ENCODE results near the gene UMODL1.
"Not testable (repeated sequence)": the region's sequence is repeated elsewhere in the genome, so short reads cannot be mapped to it uniquely, and the experiment has no call there.

Gene UMODL1

DNA sequence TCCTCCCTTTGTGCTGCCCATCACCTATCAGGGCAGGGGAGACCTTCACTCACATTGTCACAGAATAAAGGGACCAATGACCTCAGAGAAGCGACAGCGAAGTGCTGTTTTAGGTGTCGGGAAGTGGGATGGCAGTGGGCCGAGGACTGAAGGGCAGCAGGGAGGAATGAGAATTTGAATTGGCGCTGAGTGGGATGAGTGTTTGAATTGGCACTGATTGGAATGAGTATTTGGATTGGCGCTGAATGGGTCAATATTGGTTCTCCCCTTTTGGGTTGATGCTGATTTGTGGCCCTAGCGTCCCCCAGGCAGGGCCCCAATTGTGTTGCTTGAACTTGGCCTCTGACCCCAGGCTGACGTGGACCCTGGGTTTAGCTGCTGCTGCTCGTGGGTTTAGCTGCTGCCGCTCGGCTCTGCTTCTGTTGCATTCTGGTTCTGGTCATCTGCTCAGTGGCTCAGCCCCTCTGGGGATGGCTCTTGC lies 12.4 kb upstream of the UMODL1 start:
- no peak for DNase-seq

DNA sequence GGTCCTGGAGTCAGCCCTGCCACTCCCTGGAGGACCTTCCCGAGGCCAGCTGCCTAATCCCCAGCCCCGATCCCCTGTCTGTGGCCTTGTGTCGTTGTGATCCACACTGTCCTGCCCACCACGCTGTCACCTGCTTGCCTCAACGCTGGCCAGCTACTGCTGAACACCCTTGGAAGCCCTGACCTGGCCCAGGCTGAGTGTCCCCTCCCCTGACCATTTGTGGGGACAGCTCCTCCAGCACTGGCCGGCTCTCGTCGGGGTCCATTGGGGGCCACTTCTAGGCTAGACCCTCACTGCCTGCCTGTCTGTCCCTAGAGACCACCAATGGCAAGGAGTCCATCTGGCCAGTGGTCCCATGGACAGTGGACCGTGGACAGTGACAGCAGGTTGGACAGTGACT lies 12.0 kb upstream of the UMODL1 start:
- no peak for DNase-seq

DNA sequence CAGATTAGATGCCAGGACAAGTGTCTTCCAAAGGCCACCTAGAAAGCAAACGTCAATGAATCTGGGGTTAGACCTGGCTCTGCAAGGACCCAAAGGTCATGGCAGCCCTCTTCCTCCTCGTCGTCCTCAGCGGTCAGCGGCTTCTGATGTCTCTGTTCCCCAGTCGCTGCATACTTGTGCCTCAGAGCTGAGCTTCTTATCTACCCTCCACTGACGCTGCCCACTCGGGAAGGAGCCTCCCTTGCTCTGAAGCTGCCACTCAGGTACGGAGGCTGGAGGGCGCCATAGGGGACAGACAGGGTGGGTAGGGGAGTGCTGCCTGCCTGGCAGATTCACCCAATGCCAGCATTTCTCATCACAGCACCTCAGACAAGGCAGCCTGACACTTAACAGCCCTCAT lies 11.4 kb upstream of the UMODL1 start:
- DNase-seq = no peak

DNA sequence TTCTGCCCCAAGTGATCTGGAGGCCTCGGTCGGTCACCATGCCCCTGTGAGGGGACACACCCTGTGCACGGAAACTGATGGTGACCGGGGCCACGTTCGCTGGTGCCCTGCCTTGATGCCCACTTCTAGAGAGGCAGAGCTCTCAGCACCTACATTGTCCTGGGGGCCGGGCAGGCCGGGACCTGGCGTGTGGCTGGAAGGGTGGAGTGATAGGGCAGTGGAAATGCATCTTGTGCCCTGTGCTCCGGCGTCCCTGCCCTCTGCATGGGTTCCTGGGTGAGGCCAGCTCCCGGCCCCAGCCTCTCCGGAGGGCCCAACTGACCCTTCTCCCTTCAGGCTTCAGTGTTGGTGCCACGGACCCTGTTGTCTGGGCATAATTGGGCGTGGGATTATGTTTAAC lies 11.0 kb upstream of the UMODL1 start:
- no peak for DNase-seq

DNA sequence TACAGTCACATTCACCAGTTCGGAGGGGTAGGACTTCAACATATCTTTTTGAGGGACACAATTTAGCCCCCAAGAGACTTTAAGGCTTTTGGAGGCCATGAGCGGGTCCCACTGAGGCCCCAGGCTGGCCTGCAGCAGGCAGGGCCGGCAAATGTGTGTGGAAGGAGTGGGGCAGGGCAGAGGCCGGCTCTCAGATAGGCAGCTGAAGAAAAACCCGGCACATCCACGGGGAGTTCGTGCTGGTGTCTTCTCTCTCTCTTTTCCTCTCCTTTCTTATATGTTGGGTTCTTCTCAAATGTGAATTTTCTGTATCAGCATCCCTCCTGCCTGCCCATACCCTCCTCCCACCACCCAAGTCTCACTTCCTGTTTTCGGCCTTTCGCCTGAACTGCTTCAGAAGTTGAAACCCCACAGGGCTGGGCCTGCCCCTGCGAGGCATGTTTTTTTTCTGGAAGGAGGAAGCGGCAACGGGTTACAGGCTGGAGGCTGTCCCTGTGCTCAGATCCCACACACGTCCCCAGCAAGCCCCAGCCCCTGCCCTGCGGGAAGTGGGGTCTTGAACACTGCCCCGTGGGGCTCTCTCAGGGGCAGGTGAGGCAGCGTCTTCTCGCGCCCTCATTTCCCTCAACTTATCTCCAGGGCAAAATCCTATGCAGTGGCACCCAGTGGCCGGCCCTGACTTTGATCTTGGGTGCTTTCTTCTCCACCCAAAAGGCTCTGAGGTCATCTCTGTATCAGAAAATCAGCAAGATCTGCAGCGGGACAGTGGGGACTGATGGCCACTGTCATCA lies 9.7 kb upstream of the UMODL1 start:
- DNase-seq = peak in 19 of 56 donors; percentile 8 to 47 (median 27)

DNA sequence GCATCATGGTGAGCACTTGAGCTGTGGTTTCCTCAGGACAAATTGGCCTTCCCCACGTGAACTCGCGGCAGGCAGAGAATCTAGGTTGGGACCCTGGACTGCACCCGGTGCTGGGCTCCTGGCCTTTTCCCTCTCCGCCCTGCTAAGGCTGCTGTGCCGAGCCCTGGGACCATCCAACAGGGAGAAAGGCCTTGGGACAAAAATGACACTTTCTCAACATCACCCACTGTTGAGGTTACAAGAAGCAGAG lies 9.2 kb upstream of the UMODL1 start:
- DNase-seq = no peak

DNA sequence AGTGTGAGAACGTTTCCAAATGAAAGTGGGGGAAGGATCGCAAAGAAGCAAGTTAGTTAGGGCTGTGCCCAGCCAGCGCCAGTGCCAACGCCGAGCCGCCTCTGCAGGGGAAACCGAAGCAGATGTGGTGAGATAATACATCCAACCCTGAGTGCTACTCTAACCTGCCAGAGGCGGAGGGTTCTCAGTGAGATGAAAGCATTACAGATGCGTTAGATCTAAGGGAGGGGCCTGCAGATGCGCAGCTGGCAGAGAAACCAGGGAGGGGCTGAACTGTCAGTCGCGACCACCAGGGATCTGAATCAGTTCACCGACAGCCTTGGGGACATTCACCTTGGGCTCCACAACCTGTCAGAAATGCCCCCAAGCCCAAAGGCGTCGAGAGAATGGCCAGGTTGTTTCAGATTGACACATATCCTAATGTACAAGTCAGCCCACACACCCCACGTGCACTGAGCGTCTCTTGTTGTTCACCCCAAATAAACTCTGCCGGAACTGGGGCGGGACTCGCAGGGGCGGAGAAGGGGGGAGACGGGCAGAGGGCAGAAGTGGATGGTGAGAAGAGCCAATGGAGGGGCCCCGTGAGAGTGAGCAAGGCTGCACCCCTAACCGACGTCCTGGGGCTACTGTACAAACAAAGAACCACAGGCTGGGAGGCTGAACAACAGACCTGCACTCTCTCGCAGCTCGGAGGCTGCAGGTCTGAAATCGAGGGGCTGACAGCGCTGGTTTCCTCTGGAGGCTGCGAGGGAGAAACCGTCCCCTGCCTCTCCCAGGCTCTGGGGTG lies 8.7 kb upstream of the UMODL1 start:
- peak in 8 of 56 donors; percentile 4 to 38 (median 14) for DNase-seq

DNA sequence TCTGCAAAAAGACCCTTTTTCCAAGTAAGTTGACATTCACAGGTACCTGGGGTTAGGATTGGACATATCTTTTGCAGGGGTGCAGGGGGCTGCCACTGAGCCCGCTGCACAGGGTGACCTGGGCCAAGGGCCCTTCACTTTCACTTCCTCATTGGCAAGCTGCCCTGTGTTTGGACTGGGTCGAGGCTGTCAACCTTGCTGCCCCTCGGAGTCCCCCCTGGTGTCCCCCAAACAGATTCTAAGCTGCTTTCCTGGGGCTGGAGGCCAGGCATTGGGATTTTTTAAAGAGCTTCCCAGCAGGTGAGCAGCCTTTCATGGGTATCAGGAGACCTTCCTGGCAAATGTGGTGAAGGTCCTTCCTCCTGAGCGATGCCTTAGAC lies 7.9 kb upstream of the UMODL1 start:
- DNase-seq = peak in 7 of 56 donors; percentile 9 to 40 (median 18)

DNA sequence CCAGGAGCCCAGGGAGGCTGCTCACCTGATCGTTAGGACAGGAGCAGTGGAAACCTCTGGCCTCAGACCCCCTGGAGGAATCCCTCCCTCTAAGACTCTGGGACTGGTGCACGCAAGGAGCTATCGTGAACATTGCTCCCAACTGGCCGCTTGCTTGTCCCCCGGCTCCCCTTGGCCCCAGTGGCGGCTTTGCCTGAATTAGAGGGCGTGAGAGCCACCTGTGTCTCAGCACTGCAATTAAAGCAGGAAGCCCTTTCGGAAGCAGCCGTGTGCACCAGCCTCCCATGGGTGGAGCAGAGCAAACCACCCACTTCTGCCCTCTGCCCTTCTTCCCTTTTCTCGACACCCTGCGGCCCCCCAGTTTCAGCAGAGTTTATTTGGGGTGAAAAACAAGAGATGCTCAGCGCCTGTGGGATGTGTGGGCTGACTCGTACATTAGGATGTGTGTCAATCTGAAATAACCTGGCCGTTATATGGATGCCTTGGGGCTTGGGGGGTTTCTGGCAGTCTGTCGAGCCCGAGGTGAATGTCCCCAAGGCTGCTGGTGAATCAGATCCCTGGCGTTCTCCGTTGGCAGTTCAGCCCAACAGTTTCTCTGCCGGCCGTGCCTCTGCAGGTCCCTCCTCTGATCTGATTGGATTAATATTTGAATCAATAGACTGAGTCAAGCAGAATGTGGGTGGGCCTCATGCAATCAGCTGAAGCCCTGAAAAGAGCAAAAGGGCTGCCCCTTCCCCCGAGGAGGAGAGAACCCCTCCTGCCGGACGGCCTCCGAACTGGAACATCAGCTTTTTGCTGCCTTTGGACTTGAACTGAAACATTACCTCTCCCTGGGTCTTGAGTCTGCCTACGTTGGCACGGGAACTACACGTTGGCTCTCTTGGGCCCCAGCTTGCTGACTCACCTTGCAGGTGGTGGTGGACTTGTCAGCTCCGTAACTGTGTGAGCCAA lies 7.3 kb upstream of the UMODL1 start:
- no peak for DNase-seq

DNA sequence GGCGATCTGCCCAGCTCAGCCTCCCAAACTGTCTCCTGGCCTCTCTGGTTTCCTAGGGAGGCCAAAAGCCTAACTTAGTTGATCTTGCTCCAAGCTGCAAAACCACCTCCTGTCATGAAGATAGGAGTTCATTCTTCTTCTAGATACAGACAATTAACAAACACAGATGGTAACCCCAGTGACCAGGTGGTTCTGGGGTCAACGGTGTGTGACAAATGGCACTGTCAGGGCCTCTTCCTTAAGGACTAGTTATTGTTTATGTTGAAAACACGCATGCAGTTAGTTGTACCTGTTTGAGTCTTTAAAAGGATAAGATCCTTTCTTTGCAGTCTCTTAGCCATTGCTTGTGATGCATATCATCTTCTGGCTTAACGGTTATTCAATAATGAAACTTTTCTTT lies 4.6 kb upstream of the UMODL1 start:
- no peak for DNase-seq

DNA sequence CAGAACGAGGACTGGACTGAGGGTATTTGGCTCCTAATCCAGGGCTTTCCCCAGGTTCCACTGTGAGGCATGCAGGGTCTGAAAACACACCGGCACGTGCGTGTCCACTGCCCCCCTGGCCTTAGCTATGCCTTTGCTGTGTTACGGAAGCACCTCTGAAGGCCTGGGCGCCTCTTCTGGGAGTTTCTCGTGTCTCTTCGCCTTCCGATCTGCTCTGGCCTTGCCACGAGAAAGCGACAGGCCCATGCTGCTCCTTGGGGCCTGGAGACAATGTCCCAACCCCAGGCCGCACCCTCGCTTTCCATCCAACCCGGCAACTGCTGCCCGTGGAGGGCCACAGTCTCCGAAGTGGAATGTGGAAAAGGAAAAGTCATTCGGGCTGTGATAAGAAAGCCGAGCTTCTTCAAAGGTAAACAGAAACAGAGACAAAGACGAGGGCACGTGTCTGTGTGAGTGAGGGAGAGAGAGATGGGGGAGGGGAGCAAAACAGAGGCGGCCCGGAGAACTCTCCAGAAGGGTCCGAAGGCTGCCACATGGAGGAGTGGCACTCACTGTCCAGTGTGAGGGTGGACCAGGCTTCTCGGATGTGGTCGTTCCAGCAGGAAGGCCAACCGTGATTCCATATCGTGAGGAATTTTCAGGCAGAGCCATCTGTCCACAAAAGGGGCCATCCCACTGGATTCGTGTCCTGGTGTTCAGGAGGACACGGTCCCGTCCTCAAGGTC lies 3.4 kb upstream of the UMODL1 start:
- no peak for DNase-seq

DNA sequence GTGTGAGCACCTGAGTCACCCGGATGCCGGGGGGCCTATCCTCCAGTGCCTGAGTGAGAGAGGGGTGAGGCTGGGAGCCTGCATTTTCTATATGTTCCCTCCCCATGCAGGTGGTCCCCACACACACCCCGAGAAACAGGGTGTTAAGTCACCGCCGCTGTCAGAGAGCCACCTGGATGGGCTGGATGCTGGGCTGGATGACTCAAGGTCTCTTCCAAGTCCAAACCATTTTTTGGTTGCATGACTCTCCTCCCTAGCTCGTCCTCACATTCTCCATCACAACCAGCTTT lies 2.9 kb upstream of the UMODL1 start:
- DNase-seq = no peak

DNA sequence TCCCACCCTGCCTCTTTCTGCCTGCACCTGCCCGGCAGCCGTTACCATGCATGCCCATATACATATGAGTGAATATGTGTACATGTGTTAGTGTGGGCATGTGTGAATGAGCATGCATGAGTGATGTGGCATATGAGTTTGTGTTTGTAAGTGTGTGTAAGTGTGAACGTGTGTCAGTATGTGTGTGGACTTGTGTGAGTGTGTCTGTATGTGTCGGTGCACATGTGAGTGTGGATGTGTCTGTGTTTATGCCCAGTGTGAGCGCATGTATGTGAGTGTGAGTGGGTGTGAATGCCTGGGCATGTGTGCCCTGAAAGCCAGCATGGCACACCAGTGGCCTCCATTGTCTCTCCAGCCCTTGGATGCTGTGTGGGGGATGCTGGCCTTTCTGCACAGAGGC lies 2.5 kb upstream of the UMODL1 start:
- DNase-seq = no peak

DNA sequence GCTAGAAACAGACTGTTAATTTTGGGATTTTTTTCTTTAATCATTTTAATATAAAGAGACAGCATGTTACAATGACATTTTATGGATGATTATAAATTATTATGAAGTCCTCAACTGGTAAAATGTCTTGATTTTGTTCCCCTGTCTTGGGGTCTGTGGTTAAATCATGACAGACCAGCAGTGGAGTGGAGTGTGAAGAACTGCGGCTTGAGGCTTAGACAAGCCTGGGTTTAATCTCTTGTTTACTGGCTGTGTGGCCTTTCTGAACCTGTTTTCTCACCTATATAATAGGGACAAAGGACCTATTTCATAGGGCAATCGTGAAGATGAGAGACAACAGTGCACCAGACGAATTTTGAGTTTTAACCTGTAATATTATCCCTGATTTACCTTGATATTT lies 1.8 kb upstream of the UMODL1 start:
- DNase-seq = no peak

DNA sequence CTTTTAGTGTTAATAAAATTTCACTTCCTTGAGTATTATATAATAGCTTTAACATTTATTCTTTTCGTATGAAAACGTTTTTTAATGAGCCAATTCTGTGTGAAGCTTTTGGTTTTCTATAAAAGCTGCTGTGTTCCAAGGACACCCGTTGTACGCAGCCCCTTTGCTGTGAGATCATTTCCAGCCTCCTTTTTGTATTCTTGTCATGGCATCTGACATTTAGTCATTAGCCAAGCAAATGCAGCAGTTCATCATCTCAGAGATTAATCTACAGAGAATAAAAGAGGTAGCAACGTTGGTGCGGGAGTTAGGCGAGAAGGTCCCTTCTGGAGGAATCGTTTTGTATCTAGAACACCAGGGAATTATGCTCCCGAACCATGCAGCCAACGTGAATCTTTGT lies 1.3 kb upstream of the UMODL1 start:
- DNase-seq = peak in 4 of 56 donors; percentile 9 to 26 (median 12)

DNA sequence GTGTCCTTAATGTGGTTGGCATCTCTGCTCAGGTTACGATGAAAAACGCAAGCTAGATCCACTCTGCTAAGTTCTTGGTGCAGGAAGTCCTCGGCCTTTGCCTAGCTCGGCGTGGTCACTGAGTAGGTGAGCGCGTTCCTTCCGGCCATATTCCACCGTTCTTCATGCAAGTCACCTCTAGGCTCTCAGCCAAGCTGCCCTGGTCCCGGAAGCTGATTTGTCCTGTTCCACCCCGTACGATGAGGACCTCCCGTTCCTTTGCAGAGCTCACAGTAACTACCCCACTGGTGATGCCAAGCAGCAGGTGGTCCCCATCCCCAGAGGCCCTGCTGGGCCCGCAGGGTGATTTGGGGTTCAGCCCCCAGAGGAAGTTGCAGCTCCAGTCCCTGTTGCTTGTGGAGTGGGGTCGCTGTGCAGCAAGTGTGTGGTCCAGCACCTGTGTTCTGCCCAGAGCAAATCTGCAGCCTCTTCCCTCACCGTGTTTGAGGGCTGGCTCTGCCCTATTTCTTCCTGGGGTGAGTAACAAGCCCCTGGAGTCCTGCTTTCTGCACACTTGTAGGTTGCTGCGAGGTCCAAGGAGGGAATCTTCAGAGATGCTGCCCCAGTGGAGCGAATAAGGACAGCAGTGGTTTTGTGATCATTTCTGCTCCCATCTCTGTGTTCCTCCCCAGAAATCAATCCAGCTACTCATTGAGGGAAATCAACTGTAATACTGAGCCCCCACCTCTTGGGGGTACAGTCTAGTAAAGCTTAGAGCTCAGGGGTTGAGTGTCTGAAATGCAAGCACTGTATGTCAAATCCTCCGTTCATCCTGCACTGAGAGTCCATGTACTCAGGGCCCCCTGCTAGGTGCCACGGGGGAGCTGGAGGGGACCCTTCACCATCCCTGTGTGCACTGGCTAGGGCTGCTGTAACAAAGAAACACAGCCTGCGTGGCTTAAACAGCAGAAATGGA lies 2.3 kb downstream of the UMODL1 start:
- DNase-seq = no peak

DNA sequence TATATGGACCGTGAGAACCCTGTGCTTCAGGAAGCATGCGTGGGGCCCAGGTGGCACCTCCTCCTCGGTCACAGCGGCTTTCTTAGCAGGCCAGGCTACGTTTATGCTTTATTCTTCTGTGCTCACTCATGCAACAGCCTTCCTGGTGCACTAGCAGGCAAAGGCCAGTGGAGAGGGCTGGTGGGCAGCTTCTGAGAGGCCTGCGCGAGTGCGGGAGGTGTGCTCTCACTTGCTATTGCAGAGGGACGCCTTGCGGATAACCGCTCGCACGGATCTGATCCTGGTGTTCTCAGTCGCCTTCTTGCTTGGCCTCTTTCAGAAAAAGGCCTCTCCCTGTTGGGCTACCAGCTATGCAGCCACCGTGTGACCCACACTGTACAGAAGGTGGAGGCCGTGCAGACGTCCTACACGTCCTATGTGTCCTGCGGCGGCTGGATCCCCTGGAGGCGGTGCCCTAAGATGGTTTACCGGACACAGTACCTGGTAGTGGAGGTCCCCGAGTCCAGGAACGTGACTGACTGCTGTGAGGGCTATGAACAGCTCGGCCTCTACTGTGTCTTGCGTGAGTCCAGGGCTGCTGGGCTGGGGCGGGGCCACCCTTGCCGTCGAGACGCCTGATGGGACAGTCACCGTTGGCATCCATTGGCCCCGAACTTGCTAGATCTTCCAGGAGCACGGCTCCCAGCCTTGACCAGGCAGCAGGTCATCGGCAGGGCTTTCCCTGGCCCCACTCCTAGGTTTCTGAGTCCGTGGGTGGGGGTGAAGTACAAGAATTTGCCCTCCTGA lies 4.8 kb downstream of the UMODL1 start:
- no peak for DNase-seq

DNA sequence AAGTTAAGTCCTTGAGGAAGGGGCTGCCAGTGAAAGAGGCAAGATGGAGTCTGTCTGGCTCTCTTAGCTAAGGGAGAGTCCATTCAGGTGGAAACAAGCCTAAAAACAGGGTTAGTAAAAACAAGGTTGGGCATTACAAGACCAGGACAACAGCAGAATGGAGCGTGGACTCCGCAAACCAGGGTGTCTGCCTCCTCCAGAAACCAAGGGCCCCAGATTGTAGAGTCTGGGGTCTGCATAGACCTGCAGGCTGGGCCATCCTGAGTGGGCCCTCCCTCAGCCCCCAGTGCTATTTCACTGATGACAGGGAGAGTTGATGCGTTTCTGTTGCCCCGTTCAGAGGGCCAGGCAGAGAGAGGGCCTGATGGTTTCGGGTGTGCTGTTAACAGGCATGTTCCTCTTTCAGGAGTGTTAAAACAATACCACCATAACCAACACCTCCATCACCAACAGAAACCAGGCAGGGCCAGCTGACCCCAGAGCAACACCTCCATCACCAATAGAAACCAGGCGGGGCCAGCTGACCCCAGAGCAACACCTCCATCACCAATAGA lies 6.6 kb downstream of the UMODL1 start:
- not testable (repeated sequence) for DNase-seq
